DMS79 (cell line): ENCODE measurements around the gene MAST4.

Source experiments
- DNase-seq: peaks from one replicate; lab custom pipeline; 2025; lab: John Stamatoyannopoulos, UW

MAST4 gene

GRCh38 chr5:67190861-67191260 lies 594.7 kb downstream of the MAST4 start:
- no peak for DNase-seq

GRCh38 chr5:67192719-67193438 lies 596.7 kb downstream of the MAST4 start:
- DNase-seq, result no peak

- no peak for DNase-seq
Measured at GRCh38 chr5:67193439-67193807, 597.2 kb downstream of the MAST4 start.

- no peak for DNase-seq
Measured at GRCh38 chr5:67194166-67194565, 598.0 kb downstream of the MAST4 start.

GRCh38 chr5:67195406-67196275 lies 599.4 kb downstream of the MAST4 start:
- DNase-seq, result no peak

GRCh38 chr5:67196537-67197059 lies 600.4 kb downstream of the MAST4 start, which contains the start of gene CD180:
CD180 (minus strand) TSS chr5:67196799; CDS start chr5:67196641, 158 bp downstream.
- no peak for DNase-seq

GRCh38 chr5:67197536-67197935 lies 601.3 kb downstream of the MAST4 start:
- DNase-seq, result no peak

GRCh38 chr5:67198917-67199316 lies 602.7 kb downstream of the MAST4 start:
- DNase-seq, result no peak

GRCh38 chr5:67199859-67200258 lies 603.7 kb downstream of the MAST4 start:
- no peak for DNase-seq

- DNase-seq, result no peak
Measured at GRCh38 chr5:67200809-67201562, 604.8 kb downstream of the MAST4 start.

- DNase-seq, result no peak
Measured at GRCh38 chr5:67201897-67202549, 605.8 kb downstream of the MAST4 start.

- no peak for DNase-seq
Measured at GRCh38 chr5:67202828-67203227, 606.6 kb downstream of the MAST4 start.

GRCh38 chr5:67203701-67204074 lies 607.5 kb downstream of the MAST4 start:
- DNase-seq, result no peak

- DNase-seq, result no peak
Measured at GRCh38 chr5:67204821-67205220, 608.6 kb downstream of the MAST4 start.

- no peak for DNase-seq
Measured at GRCh38 chr5:67205981-67206380, 609.8 kb downstream of the MAST4 start.

GRCh38 chr5:67206461-67206860 lies 610.3 kb downstream of the MAST4 start:
- DNase-seq, result no peak

- no peak for DNase-seq
Measured at GRCh38 chr5:67206929-67207328, 610.7 kb downstream of the MAST4 start.

GRCh38 chr5:67208403-67208802 lies 612.2 kb downstream of the MAST4 start:
- no peak for DNase-seq

- peak; percentile 46 for DNase-seq
Measured at GRCh38 chr5:67209141-67209771, 613.1 kb downstream of the MAST4 start.

GRCh38 chr5:67211926-67212325 lies 615.7 kb downstream of the MAST4 start:
- no peak for DNase-seq

- DNase-seq, result no peak
Measured at GRCh38 chr5:67214036-67214435, 617.8 kb downstream of the MAST4 start.
